HG02885 (cell line): ENCODE measurements around the gene TRIM49D2.
"Not testable (repeated sequence)": the region's sequence is repeated elsewhere in the genome, so short reads cannot be mapped to it uniquely, and the experiment has no call there.

Experiments used
- ATAC-seq: cut with Tn5 transposase; IDR thresholded peaks from one replicate; pipeline ENCODE4 v1.9.1; 2021; ENCODE audit warnings: mild to moderate bottlenecking; ENCODE audit not compliant: unreplicated experiment, poor library complexity

TRIM49D2 gene, protein sequence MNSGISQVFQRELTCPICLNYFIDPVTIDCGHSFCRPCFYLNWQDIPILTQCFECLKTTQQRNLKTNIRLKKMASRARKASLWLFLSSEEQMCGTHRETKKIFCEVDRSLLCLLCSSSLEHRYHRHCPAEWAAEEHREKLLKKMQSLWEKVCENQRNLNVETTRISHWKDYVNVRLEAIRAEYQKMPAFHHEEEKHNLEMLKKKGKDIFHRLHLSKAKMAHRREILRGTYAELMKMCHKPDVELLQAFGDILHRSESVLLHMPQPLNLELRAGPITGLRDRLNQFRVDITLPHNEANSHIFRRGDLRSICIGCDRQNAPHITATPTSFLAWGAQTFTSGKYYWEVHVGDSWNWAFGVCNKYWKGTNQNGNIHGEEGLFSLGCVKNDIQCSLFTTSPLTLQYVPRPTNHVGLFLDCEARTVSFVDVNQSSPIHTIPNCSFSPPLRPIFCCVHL

GRCh38 chr11:89923764-89924163, at the start of gene TRIM49D2:
Gene TRIM49D2, plus strand, starts transcription at chr11:89924064. Its CDS starts 2,698 bp downstream, at chr11:89926762.
- ATAC-seq = not testable (repeated sequence)

GRCh38 chr11:89877511-89877910, 46.4 kb upstream of the TRIM49D2 start:
- ATAC-seq = not testable (repeated sequence)

GRCh38 chr11:89893245-89893644, 30.6 kb upstream of the TRIM49D2 start:
- not testable (repeated sequence) for ATAC-seq

- not testable (repeated sequence) for ATAC-seq
Measured at GRCh38 chr11:89900809-89901208, 23.1 kb upstream of the TRIM49D2 start.

DNA sequence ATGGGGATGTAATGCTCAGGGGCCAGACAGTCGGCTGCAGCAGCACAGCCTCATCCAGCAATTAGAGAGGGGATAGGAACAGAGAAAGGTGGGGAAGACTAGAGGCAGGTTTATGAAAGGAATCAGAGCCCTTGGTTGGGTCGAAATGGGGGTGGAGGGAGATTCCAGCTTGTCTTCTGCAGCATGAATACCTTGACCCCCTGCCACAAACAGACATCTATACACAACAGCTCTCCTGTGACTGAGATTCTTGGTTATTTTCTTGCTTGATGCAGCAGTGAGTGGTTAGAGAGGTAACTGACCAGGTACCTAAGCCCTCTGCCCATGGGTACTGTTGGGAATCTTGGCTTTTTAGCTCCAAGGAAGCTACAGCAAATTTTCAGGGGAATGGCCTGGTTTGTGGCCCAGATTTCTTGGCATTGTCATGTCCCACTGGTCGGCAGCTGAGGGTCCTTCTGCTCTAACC, 1.6 kb upstream of the TRIM49D2 start, which contains the start of gene TRIM49D1:
TSS of gene TRIM49D1 (minus strand) at position 51 of the 466 bp plus-strand sequence. CDS start 4,535 bp downstream, outside the sequence.
- ATAC-seq = no peak

DNA sequence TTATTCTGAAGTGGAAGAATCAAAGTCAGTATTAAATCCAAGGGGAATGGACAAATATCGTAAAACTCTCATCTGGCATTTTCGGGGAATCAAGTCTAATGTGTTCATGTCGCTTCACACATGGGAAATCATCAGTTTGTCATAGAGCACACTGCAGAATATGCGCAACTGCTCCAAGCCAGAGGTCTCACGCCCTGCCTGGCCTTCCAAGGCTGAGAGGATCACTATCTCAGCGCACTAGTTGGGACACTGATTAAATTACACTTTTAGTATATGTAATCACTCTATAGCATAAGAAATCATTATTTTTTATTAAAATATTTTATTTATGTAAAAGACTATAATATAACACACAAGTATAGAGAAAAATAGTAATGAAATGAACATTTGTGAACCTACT, 37.0 kb downstream of the TRIM49D2 start:
- ATAC-seq = not testable (repeated sequence)

DNA sequence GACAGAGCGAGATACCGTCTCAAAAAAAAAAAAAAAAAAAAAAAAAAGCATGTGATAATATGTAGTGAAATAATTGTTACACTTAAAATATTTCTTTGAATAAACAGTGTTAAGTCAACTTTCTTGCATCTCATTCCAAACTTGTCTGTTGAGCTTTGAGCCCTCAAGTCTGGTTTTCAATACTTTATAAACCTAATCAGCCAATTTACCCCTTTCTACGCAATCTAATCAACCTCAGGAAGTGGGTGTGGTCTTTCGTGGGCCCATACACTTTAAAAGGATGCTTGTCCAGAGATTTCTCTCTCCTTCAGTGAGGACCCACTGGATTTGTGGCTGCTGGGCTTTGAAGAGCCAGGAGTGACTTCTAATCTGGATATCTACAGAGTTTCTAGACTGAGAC, 41.9 kb downstream of the TRIM49D2 start, which contains the start of gene TRIM64:
TSS of gene TRIM64 (plus strand) at position 301 of the 400 bp plus-strand sequence. CDS start 2,467 bp downstream, outside the sequence.
- ATAC-seq = not testable (repeated sequence)
